Hepatocyte (in vitro differentiated cells): ENCODE measurements around the gene LRRC4C. TPM values are rescaled to one million over a fixed set of nuclear protein-coding genes. Genes with fewer than 3 reads are reported as not detected.

Source experiments
- DNase-seq: peaks from one replicate; pipeline ENCODE4 v3.0.0-alpha.2; 2016; ENCODE audit warnings: low spot score
- H2AFZ ChIP-seq: fragments of 200-600 bp; sonication (generic); 2 replicates; pipeline ENCODE4 v1.6.0; 2016; ENCODE audit warnings: antibody characterized with exemption, mild to moderate bottlenecking
- H3K27ac ChIP-seq: fragments of 200-600 bp; sonication (generic); 2 replicates; pipeline ENCODE4 v1.5.1; 2016; ENCODE audit warnings: mild to moderate bottlenecking
- H3K27me3 ChIP-seq: fragments of 200-600 bp; sonication (generic); 2 replicates; pipeline ENCODE4 v1.6.1; 2016
- H3K36me3 ChIP-seq: fragments of 200-600 bp; sonication (generic); replicated peaks from 2 replicates; pipeline ENCODE4 v1.5.1; 2016; ENCODE audit warnings: low read depth; ENCODE audit not compliant: insufficient read depth
- H3K4me1 ChIP-seq: fragments of 200-600 bp; sonication (generic); 2 replicates; pipeline ENCODE4 v1.5.1; 2016; ENCODE audit warnings: mild to moderate bottlenecking, moderate library complexity; ENCODE audit not compliant: insufficient read depth
- H3K4me2 ChIP-seq: fragments of 200-600 bp; sonication (generic); 2 replicates; pipeline ENCODE4 v1.6.0; 2016
- H3K4me3 ChIP-seq: fragments of 200-600 bp; sonication (generic); 2 replicates; pipeline ENCODE4 v1.5.1; 2016; ENCODE audit warnings: mild to moderate bottlenecking
- H3K79me2 ChIP-seq: fragments of 200-600 bp; sonication (generic); 2 replicates; pipeline ENCODE4 v1.6.0; 2017; ENCODE audit warnings: mild to moderate bottlenecking
- H3K9me2 ChIP-seq: fragments of 200-600 bp; sonication (generic); replicated peaks from 2 replicates; pipeline ENCODE4 v1.6.0; 2017; ENCODE audit warnings: mild to moderate bottlenecking; ENCODE audit not compliant: insufficient read depth
- H3K9me3 ChIP-seq: fragments of 200-600 bp; sonication (generic); 2 replicates; pipeline ENCODE4 v1.5.1; 2016; ENCODE audit warnings: low read depth, mild to moderate bottlenecking
- H4K20me1 ChIP-seq: fragments of 200-600 bp; sonication (generic); 2 replicates; pipeline ENCODE4 v1.6.0; 2016; ENCODE audit warnings: mild to moderate bottlenecking; ENCODE audit not compliant: insufficient read depth, poor library complexity, severe bottlenecking
- EZH2 ChIP-seq: fragments of 200-600 bp; sonication (generic); IDR thresholded peaks from 2 replicates; pipeline ENCODE4 v1.6.1; 2016; ENCODE audit warnings: antibody characterized with exemption, mild to moderate bottlenecking, borderline replicate concordance
- EZH2phosphoT487 ChIP-seq: fragments of 200-600 bp; sonication (generic); IDR thresholded peaks from one replicate; pipeline ENCODE4 v1.6.1; 2018; ENCODE audit warnings: antibody characterized with exemption, mild to moderate bottlenecking, low read depth, moderate library complexity; ENCODE audit not compliant: unreplicated experiment, severe bottlenecking
- WGBS: methylation state at CpG from one replicate; pipeline ENCODE4 v1.1.6; 2016; ENCODE audit warnings: low lambda C conversion rate; ENCODE audit errors: missing lambda C conversion rate; 5-methylcytosine and 5-hydroxymethylcytosine counted together
- polyA plus RNA-seq: library from polyadenylated mRNA; unstranded; fragments of >200 nt; fragmentation: Nextera tagmentation; extraction: Ambion mirVana; gene quantifications from 2 replicates; pipeline ENCODE4 v1.2.1, GENCODE V29; 2016
- total RNA-seq: library from RNA; depleted of rRNA; stranded (reverse); fragments of >200 nt; gene quantifications from 2 replicates; pipeline ENCODE4 v1.2.3, GENCODE V29; 2014
- TF ChIP-seq, protein P1 (sequence below): fragments of 200-600 bp; sonication (generic); IDR thresholded peaks from 2 replicates; pipeline ENCODE4 v1.5.1; 2016; ENCODE audit warnings: antibody characterized with exemption, mild to moderate bottlenecking; ENCODE audit not compliant: poor library complexity

The LRRC4C gene
- total and polyA plus RNA-seq, 2 experiments from 2014 or later, result 1.1 to 3.1 TPM

DNA sequence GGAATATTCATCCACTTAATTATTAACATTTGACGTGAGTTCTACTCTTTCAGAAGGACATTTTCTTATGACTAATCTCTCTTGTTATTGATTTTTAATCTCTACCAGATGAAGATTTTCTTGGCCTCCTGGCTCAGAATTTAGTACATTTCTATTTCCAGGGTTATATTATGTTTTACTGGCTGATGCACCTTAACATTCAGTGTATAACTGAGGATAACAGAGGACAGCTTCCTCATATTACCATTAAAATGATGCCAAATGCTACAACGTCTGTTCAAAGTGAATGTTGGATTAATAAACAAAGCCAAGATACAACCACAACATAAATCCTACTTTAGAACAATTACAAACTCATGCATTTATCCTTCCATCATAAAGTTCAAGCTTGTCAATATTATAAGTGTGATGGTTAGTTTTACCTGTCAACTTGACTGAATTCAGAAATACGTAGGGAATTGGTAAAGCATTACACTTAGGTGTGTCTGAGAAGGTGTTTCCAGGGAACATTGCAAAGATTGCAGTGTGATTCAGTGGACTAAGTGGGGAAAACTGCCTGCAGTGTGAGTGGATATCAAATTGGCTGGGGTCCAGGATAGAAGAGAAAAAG is 485.2 kb downstream of the LRRC4C start:
- DNase-seq, result no peak
- H3K9me2 ChIP-seq, result no peaks in the 10 kb centered on the region
- no peaks in the 10 kb centered on the region for H3K27me3 ChIP-seq
- H2AFZ ChIP-seq, result no peak overlapping the region
- no peaks in the 10 kb centered on the region for H4K20me1 ChIP-seq
- H3K4me2 ChIP-seq, result no peak overlapping the region
- 72% methylated on average over 3 of the region's 3 CpGs for WGBS
- TF ChIP-seq, protein P1, sequence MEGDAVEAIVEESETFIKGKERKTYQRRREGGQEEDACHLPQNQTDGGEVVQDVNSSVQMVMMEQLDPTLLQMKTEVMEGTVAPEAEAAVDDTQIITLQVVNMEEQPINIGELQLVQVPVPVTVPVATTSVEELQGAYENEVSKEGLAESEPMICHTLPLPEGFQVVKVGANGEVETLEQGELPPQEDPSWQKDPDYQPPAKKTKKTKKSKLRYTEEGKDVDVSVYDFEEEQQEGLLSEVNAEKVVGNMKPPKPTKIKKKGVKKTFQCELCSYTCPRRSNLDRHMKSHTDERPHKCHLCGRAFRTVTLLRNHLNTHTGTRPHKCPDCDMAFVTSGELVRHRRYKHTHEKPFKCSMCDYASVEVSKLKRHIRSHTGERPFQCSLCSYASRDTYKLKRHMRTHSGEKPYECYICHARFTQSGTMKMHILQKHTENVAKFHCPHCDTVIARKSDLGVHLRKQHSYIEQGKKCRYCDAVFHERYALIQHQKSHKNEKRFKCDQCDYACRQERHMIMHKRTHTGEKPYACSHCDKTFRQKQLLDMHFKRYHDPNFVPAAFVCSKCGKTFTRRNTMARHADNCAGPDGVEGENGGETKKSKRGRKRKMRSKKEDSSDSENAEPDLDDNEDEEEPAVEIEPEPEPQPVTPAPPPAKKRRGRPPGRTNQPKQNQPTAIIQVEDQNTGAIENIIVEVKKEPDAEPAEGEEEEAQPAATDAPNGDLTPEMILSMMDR, result no peak
- TF ChIP-seq EZH2 (no peak), EZH2phosphoT487 (no peak)
- H3K79me2 ChIP-seq, result no peaks in the 10 kb centered on the region
- H3K4me3 ChIP-seq, result no peak overlapping the region
- H3K36me3 ChIP-seq, result no peaks in the 10 kb centered on the region
- H3K27ac ChIP-seq, result no peak overlapping the region
- H3K9me3 ChIP-seq, result no peaks in the 10 kb centered on the region
- no peaks in the 10 kb centered on the region for H3K4me1 ChIP-seq

DNA sequence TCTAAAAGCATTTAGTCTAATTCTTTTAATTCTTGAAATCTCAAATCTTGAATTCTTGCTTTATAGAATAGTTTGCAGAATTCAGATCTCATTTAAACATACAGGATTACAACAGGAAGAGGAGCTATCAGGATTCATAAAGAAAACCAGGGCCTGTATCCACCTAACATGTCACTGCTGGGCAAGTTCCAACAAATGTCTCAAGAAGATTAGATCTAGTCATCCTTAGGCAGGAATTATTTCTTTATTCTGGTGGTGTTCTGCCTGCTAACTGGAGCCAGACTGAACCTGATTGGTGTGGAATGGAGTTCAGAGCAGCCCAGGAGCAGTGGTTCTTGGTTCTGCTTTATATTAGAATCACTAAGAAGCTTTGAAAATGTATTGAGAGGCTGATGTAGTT is 500.7 kb downstream of the LRRC4C start:
- H3K4me1 ChIP-seq, result no peaks in the 10 kb centered on the region
- no peak overlapping the region for H3K4me2 ChIP-seq
- H3K79me2 ChIP-seq, result no peaks in the 10 kb centered on the region
- H3K36me3 ChIP-seq, result no peaks in the 10 kb centered on the region
- H4K20me1 ChIP-seq, result no peaks in the 10 kb centered on the region
- no peaks in the 10 kb centered on the region for H3K27me3 ChIP-seq
- H3K9me2 ChIP-seq, result no peaks in the 10 kb centered on the region
- no peak overlapping the region for H3K4me3 ChIP-seq
- no peak overlapping the region for H2AFZ ChIP-seq
- DNase-seq, result no peak
- H3K27ac ChIP-seq, result no peak overlapping the region
- H3K9me3 ChIP-seq, result no peaks in the 10 kb centered on the region
- TF ChIP-seq, protein P1, result no peak
- TF ChIP-seq EZH2 (no peak), EZH2phosphoT487 (no peak)

DNA sequence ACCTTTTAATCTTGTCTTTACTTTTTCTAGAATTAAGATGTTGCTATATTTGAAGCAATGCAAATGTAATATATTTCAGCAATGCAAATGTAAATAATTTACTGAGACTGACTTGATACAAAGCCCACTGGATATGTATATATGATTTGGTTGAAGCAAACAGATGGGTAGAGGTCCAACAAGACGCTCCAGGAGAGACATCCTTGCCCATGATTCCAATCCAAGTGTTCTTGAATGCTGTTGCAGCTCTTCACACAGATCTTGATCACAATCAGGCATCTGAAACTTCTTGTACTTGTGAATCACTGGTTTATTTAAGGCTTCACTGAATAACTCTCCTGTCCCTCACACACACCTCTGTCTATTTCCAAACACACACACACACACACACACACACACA is 507.0 kb downstream of the LRRC4C start:
- H3K9me2 ChIP-seq, result no peaks in the 10 kb centered on the region
- H3K9me3 ChIP-seq, result no peaks in the 10 kb centered on the region
- H3K27ac ChIP-seq, result no peak overlapping the region
- 86% methylated on average over 1 of the region's 1 CpG for WGBS
- H4K20me1 ChIP-seq, result no peaks in the 10 kb centered on the region
- no peak overlapping the region for H2AFZ ChIP-seq
- H3K4me1 ChIP-seq, result no peaks in the 10 kb centered on the region
- H3K79me2 ChIP-seq, result no peaks in the 10 kb centered on the region
- no peak overlapping the region for H3K4me2 ChIP-seq
- H3K4me3 ChIP-seq, result no peak overlapping the region
- no peaks in the 10 kb centered on the region for H3K36me3 ChIP-seq
- DNase-seq, result no peak
- no peaks in the 10 kb centered on the region for H3K27me3 ChIP-seq
- TF ChIP-seq, protein P1, result no peak
- no peak for TF ChIP-seq EZH2
- no peak for TF ChIP-seq EZH2phosphoT487

DNA sequence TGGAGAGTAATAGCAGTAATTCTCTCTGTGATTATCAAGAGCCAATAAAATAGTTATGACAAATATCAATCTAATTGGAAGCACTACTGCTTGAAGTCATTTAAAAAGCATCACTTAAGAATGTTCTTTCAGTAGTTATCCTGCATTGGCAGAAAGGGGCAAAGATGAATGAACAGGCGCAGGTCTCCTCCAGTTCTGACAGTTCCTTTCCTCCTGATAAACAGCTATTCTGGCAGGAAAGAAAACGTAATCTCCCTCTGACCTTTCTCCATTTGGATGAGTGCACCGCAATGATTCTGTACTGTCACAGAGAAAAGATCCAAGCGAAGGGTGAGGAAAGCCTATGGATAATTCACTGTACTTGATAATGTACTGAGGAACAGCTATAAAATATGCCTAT is 521.5 kb downstream of the LRRC4C start:
- no peak overlapping the region for H3K4me3 ChIP-seq
- no peaks in the 10 kb centered on the region for H4K20me1 ChIP-seq
- no peaks in the 10 kb centered on the region for H3K9me3 ChIP-seq
- TF ChIP-seq, protein P1, result no peak
- TF ChIP-seq EZH2, result no peak
- no peak for TF ChIP-seq EZH2phosphoT487
- WGBS, result 90% methylated on average over 4 of the region's 4 CpGs
- no peak overlapping the region for H2AFZ ChIP-seq
- no peaks in the 10 kb centered on the region for H3K27me3 ChIP-seq
- H3K27ac ChIP-seq, result no peak overlapping the region
- H3K79me2 ChIP-seq, result no peaks in the 10 kb centered on the region
- H3K4me2 ChIP-seq, result no peak overlapping the region
- H3K9me2 ChIP-seq, result no peaks in the 10 kb centered on the region
- H3K36me3 ChIP-seq, result no peaks in the 10 kb centered on the region
- no peaks in the 10 kb centered on the region for H3K4me1 ChIP-seq
- no peak for DNase-seq
